Measurements from ENCODE around the gene C8A. TPM values are rescaled to one million over a fixed set of nuclear protein-coding genes. Genes with fewer than 3 reads are reported as not detected.
A peak's percentile ranks its signal among the peaks of the same experiment; 100 is the strongest.

Gene C8A
- total RNA-seq (not detected), polyA plus RNA-seq (not detected), total RNA-seq (0 reads per million in 6 experiments)

DNA sequence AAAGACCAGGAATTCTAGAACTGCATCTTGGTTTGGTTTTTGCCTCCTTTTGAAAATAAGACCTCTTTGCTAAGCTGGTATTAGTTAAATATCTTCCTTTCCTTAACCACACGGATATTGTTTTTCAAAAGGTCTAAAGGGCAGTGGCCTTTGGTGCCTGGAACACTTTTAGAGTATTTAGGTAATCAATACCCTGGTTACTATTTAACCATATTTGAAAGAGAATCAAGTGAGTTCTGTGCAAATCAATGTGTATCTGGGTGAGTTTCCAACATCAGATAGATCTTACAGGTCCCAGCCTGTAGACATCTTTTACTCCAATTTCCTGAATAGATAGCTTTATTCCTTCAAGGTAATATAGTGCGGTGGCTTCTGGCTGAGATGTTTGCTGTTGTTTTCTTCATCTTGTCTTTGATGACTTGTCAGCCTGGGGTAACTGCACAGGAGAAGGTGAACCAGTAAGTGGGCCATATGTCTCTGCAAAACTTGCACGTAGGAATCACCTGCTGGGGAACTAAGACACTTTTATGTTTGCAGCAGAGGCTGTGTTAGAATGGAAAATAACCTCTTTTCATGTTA lies at the start of gene C8A:
Gene C8A (plus strand): TSS at position 277 of the 579 bp plus-strand sequence. CDS start 105 bp downstream, at position 382.
- H3K27ac Mint-ChIP-seq = no peak within 1 kb of the TSS
- POLR2A ChIA-PET = no interaction called here
- no peaks in the 10 kb centered on the region for H3K36me3 Mint-ChIP-seq
- H3K4me3 Mint-ChIP-seq = no peak within 1 kb of the TSS
- H3K4me1 Mint-ChIP-seq = no peaks in the 10 kb centered on the region
- H3K27me3 Mint-ChIP-seq = peaks cover 7 to 29% (median 15%) of the 10 kb centered on the region in 5 donors
- H3K9me3 Mint-ChIP-seq = no peaks in the 10 kb centered on the region
- DNase-seq (no peak), ATAC-seq (no peak)

DNA sequence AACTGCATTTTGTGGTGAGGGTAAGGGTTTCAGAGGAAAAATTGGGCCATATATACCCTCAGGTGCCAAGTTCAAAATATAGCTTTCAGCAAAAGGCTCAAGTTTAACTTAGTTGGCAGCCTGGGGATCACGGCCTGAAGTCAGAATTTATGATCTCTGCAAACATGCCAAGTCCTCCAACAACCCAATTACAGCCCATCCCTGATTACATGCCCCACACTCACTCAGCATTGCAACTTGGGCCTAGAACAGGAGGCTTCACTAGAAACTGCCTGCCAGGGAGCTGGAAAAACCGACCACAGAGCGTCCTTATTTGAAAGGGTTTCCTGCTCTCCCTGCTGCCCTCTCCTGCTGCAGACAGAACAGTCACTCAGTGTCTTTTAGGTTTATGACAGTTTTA lies 47.8 kb upstream of the C8A start:
- Mint-ChIP-seq H3K36me3 (no peaks in the 10 kb centered on the region), H3K4me1 (peaks cover 0 to 2% (median 0%) of the 10 kb centered on the region in 4 donors), H3K27me3 (peaks cover 1 to 25% (median 9%) of the 10 kb centered on the region in 5 donors), H3K4me3 (no peak overlapping the region), H3K9me3 (peaks cover 0 to 2% (median 0%) of the 10 kb centered on the region in 9 donors), H3K27ac (no peak overlapping the region)
- DNase-seq (no peak), ATAC-seq (no peak)
- POLR2A ChIA-PET = no interaction called here

- no peaks in the 10 kb centered on the region for H3K36me3 Mint-ChIP-seq
- peaks cover 5 to 35% (median 13%) of the 10 kb centered on the region in 5 donors for H3K27me3 Mint-ChIP-seq
- peaks cover 0 to 2% (median 0%) of the 10 kb centered on the region in 4 donors for H3K4me1 Mint-ChIP-seq
- POLR2A ChIA-PET = no interaction called here
- ATAC-seq (no peak), DNase-seq (no peak)
- H3K27ac Mint-ChIP-seq = no peak overlapping the region
- no peak overlapping the region for H3K4me3 Mint-ChIP-seq
- H3K9me3 Mint-ChIP-seq = peaks cover 0 to 2% (median 0%) of the 10 kb centered on the region in 9 donors
These were observed 46.2 kb upstream of the C8A start for GRCh38 chr1:56808410-56808809.

GRCh38 chr1:56811331-56811730 lies 43.3 kb upstream of the C8A start:
- Mint-ChIP-seq H3K9me3 (peaks cover 0 to 11% (median 4%) of the 10 kb centered on the region in 9 donors), H3K27me3 (peaks cover 3 to 52% (median 19%) of the 10 kb centered on the region in 5 donors), H3K27ac (no peak overlapping the region), H3K36me3 (no peaks in the 10 kb centered on the region), H3K4me1 (no peaks in the 10 kb centered on the region), H3K4me3 (no peak overlapping the region)
- ATAC-seq = no peak
- DNase-seq = no peak
- POLR2A ChIA-PET = no interaction called here

GRCh38 chr1:56814205-56814604 lies 40.4 kb upstream of the C8A start:
- no peaks in the 10 kb centered on the region for H3K4me1 Mint-ChIP-seq
- POLR2A ChIA-PET = no interaction called here
- no peak overlapping the region for H3K4me3 Mint-ChIP-seq
- peak overlapping the region in 1 of 10 donors; percentile 74 for H3K27ac Mint-ChIP-seq
- H3K9me3 Mint-ChIP-seq = peaks cover 0 to 11% (median 4%) of the 10 kb centered on the region in 9 donors
- ATAC-seq (no peak), DNase-seq (no peak)
- H3K36me3 Mint-ChIP-seq = no peaks in the 10 kb centered on the region
- H3K27me3 Mint-ChIP-seq = peaks cover 6 to 81% (median 21%) of the 10 kb centered on the region in 5 donors

DNA sequence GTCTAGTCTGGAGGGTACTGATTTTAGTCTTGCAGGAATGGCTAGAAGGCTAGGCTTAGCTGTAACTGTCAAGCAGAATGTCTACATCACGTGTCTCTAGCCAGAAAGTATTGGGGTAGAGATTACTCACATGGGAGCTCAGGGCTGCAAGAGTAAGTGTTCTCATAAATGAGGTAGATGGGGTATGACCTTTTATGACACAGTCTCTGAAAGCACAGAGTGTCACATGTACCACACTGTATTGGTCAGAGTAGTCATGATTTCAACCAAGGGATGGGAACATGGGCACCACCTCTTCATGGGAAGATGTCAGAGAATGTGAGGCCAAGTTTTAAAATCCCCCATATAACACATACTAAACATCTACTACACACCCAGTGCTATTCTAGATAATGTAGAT lies 38.3 kb upstream of the C8A start:
- no peaks in the 10 kb centered on the region for H3K36me3 Mint-ChIP-seq
- DNase-seq (no peak), ATAC-seq (no peak)
- no peak overlapping the region for H3K27ac Mint-ChIP-seq
- peaks cover 0 to 11% (median 4%) of the 10 kb centered on the region in 9 donors for H3K9me3 Mint-ChIP-seq
- peaks cover 9 to 79% (median 18%) of the 10 kb centered on the region in 5 donors for H3K27me3 Mint-ChIP-seq
- H3K4me3 Mint-ChIP-seq = no peak overlapping the region
- POLR2A ChIA-PET = no interaction called here
- no peaks in the 10 kb centered on the region for H3K4me1 Mint-ChIP-seq

GRCh38 chr1:56816909-56817308 lies 37.7 kb upstream of the C8A start:
- no peak overlapping the region for H3K4me3 Mint-ChIP-seq
- POLR2A ChIA-PET = no interaction called here
- ATAC-seq (no peak), DNase-seq (no peak)
- H3K27ac Mint-ChIP-seq = no peak overlapping the region
- peaks cover 0 to 11% (median 4%) of the 10 kb centered on the region in 9 donors for H3K9me3 Mint-ChIP-seq
- H3K27me3 Mint-ChIP-seq = peaks cover 9 to 86% (median 21%) of the 10 kb centered on the region in 5 donors
- H3K36me3 Mint-ChIP-seq = no peaks in the 10 kb centered on the region
- H3K4me1 Mint-ChIP-seq = no peaks in the 10 kb centered on the region

DNA sequence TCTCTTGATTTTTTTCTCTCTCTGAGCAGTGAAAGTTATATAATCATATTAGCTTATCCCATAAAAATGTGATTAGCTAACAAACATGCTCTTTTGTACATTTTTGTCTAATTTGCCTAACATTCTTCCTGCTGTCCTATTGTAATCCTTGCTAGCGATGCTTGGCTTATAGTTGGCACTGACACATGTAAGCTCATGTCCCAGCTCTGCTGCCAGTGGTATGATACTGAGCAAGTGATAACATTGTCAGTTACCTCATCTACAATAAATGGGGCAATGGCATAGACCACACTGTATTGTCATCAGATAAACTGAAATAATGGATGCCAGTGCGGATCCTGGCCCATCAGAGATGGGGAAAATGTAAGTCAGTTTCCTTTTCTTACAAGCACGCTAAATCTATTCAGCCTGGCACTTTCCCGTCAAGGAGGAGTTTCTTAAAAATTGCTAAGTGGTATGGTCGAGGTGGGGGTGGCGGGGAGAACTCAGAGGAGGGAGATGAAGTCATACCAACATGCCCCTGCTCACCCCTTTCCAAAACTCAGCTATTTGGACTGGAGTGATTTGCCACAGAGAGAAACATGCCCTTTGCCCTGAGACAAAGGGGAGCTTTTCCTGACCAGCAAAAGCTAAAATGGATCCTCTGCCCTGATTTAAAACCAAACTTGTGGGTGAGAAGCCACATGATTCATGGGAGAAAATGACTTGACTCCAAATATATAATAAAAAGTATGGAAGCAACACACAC lies 36.7 kb upstream of the C8A start:
- H3K36me3 Mint-ChIP-seq = no peaks in the 10 kb centered on the region
- H3K4me1 Mint-ChIP-seq = no peaks in the 10 kb centered on the region
- peaks cover 9 to 85% (median 21%) of the 10 kb centered on the region in 5 donors for H3K27me3 Mint-ChIP-seq
- ATAC-seq = no peak
- DNase-seq = no peak
- H3K27ac Mint-ChIP-seq = no peak overlapping the region
- peaks cover 0 to 11% (median 4%) of the 10 kb centered on the region in 9 donors for H3K9me3 Mint-ChIP-seq
- POLR2A ChIA-PET = no interaction called here
- no peak overlapping the region for H3K4me3 Mint-ChIP-seq

DNA sequence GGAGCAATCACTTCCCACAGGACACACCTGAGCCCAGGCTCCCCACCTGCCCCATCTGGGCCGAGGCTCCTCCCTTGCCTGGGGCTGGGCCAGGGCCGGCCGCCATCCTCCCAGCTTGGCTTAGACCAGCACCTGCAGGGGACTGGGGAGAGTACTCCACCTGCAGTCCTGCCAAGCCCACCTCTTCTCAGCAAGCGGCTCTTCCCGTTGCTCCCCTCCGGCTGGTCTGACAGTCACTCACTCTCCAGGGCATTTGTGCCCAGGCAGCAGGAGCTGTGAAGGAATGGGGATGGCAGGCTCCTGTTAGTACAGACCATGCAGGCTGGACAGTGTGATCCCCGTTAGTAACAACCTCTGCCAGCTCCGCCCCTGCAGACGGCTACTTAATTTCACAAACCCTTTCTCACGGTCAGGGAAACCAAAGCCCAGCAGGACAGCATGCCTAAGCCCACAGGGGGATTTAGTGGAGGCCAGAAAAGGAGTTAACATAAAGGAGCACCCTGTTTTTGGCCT lies 35.2 kb upstream of the C8A start, which contains the start of gene FYB2:
Gene FYB2 (minus strand): TSS at position 18 of the 513 bp plus-strand sequence. CDS start 114 bp downstream, outside the sequence.
- H3K27ac Mint-ChIP-seq = no peak within 1 kb of the TSS
- no peak within 1 kb of the TSS for H3K4me3 Mint-ChIP-seq
- peaks cover 6 to 78% (median 22%) of the 10 kb centered on the region in 5 donors for H3K27me3 Mint-ChIP-seq
- DNase-seq (no peak), ATAC-seq (no peak)
- POLR2A ChIA-PET = no interaction called here
- H3K9me3 Mint-ChIP-seq = peaks cover 0 to 11% (median 4%) of the 10 kb centered on the region in 9 donors
- no peaks in the 10 kb centered on the region for H3K4me1 Mint-ChIP-seq
- no peaks in the 10 kb centered on the region for H3K36me3 Mint-ChIP-seq

GRCh38 chr1:56820755-56821461 lies 33.7 kb upstream of the C8A start:
- Mint-ChIP-seq H3K36me3 (no peaks in the 10 kb centered on the region), H3K27me3 (peaks cover 7 to 79% (median 21%) of the 10 kb centered on the region in 5 donors), H3K27ac (no peak overlapping the region), H3K9me3 (no peaks in the 10 kb centered on the region), H3K4me3 (no peak overlapping the region), H3K4me1 (no peaks in the 10 kb centered on the region)
- POLR2A ChIA-PET = no interaction called here
- DNase-seq (peak in 7 of 10 donors; percentile 7 to 51 (median 32)), ATAC-seq (peak in 1 of 2 donors; percentile 48)

GRCh38 chr1:56821462-56821797 lies 33.2 kb upstream of the C8A start:
- H3K27me3 Mint-ChIP-seq = peaks cover 7 to 80% (median 25%) of the 10 kb centered on the region in 5 donors
- no peak for ATAC-seq
- H3K9me3 Mint-ChIP-seq = no peaks in the 10 kb centered on the region

GRCh38 chr1:56824271-56824670 lies 30.3 kb upstream of the C8A start:
- peaks cover 5 to 74% (median 29%) of the 10 kb centered on the region in 5 donors for H3K27me3 Mint-ChIP-seq
- H3K9me3 Mint-ChIP-seq = no peaks in the 10 kb centered on the region
- no peak overlapping the region for H3K27ac Mint-ChIP-seq
- no peaks in the 10 kb centered on the region for H3K4me1 Mint-ChIP-seq
- POLR2A ChIA-PET = no interaction called here
- ATAC-seq (no peak), DNase-seq (no peak)
- H3K4me3 Mint-ChIP-seq = no peak overlapping the region
- H3K36me3 Mint-ChIP-seq = no peaks in the 10 kb centered on the region

More at GRCh38 chr1:56821462-56821797, 33.2 kb upstream of the C8A start:
- no peak overlapping the region for H3K4me3 Mint-ChIP-seq
- no peaks in the 10 kb centered on the region for H3K36me3 Mint-ChIP-seq
- POLR2A ChIA-PET = no interaction called here
- no peak for DNase-seq
- no peaks in the 10 kb centered on the region for H3K4me1 Mint-ChIP-seq
- no peak overlapping the region for H3K27ac Mint-ChIP-seq

DNA sequence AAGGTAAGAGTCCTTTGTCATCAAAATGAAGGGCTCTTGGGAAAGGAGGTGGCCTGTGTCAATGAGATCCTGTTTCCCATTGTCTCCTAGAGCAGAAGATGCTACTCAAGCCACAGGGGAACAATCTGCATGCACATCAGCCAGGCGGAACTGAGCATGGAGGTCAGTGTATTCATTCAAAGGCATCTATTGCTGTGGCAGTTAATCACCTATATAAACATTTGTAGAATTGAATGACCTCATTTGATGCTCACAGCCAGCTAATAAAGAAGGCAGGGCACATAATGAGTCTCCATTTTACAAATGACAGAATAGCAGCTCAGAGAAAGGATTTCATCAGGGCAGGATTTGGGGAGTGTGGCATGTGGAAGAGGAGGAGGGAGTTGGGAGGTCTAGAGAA lies 29.7 kb upstream of the C8A start:
- no peak overlapping the region for H3K27ac Mint-ChIP-seq
- no peak overlapping the region for H3K4me3 Mint-ChIP-seq
- POLR2A ChIA-PET = interaction anchor here (0.6 kb wide), 1 partner anchor 133 kb away, joined by 5 read pairs; no protein-coding TSS in a partner anchor
- H3K9me3 Mint-ChIP-seq = no peaks in the 10 kb centered on the region
- ATAC-seq = no peak
- no peaks in the 10 kb centered on the region for H3K4me1 Mint-ChIP-seq
- H3K27me3 Mint-ChIP-seq = peaks cover 4 to 74% (median 25%) of the 10 kb centered on the region in 5 donors
- H3K36me3 Mint-ChIP-seq = no peaks in the 10 kb centered on the region
- DNase-seq = no peak

Measured in naive thymus-derived CD8-positive, alpha-beta T cell (primary cell).